ENCODE measurements around the gene CDC14A.
A peak's percentile ranks its signal among the peaks of the same experiment; 100 is the strongest.
"Not testable (repeated sequence)": the region's sequence is repeated elsewhere in the genome, so short reads cannot be mapped to it uniquely, and the experiment has no call there.

CDC14A gene

DNA sequence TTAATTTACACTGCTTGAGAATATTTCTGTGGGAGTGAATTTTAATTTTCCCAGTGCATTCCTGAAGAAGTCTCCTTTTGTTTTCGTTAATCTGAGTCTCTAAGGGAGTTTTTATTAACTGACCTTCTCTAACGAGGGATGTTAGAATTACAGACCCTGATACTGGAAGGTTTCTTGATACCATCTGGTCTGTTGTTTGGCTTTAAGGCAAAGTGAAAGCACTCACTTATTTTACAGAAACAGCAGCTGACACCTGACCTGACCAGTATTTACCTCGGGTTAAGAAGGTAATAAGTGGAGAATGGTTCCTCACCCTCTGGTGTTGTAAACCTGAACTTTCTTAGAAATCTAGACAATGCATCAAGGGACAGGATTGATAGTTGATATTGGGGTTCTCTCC lies 12.4 kb downstream of the CDC14A start:
- no peak for DNase-seq (ENCODE audit: low spot score)

DNA sequence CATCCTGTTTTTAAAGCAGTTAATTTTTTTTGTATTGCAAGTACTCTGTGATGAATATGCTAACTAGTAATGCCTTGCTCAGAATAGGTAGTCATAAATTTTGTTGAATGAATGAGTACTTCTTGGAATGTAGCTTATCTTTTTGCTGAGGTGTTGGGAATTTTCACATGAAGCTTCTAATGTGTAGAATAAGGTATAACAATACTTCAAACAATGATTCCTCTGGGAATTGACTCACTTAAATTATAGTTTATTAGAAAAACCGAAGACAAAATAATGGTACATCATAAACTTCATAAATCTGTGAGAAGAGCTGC lies 13.9 kb downstream of the CDC14A start:
- DNase-seq (ENCODE audit: low spot score): no peak

- not testable (repeated sequence) for DNase-seq (ENCODE audit: low spot score)
Measured at GRCh38 chr1:100369339-100369738, 17.0 kb downstream of the CDC14A start.

DNA sequence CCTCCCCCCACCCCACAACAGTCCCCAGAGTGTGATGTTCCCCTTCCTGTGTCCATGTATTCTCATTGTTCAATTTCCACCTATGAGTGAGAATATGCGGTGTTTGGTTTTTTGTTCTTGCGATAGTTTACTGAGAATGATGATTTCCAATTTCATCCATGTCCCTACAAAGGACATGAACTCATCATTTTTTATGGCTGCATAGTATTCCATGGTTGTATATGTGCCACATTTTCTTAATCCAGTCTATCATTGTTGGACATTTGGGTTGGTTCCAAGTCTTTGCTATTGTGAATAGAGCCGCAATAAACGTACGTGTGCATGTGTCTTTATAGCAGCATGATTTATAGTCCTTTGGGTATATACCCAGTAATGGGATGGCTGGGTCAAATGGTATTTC lies 21.6 kb downstream of the CDC14A start:
- not testable (repeated sequence) for DNase-seq (ENCODE audit: low spot score)

GRCh38 chr1:100376890-100377289 lies 24.6 kb downstream of the CDC14A start:
- not testable (repeated sequence) for DNase-seq (ENCODE audit: low spot score)

- DNase-seq (ENCODE audit: low spot score): no peak
Measured at GRCh38 chr1:100377590-100378361, 25.5 kb downstream of the CDC14A start.

- DNase-seq (ENCODE audit: low spot score): no peak
Measured at GRCh38 chr1:100378956-100379355, 26.6 kb downstream of the CDC14A start.

DNA sequence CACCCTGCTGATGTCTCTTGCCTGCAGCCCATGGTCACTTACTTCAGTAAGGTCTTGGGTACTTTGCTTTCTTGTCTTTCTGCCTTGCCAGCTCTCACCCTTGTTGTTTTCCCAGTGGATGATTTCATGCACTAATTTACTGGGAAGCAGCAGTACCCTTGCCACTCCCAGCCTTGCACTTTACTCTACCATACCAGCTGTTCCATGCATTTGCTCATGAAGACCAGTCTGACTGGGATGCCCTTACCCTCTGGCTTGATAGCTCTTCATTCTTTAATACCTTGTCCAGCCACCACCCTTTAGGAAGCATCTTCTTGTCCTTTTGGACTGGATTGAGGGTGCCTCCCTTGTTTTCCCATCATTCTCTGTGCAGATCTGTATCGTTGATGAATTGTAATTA lies 28.3 kb downstream of the CDC14A start:
- no peak for DNase-seq (ENCODE audit: low spot score)

DNA sequence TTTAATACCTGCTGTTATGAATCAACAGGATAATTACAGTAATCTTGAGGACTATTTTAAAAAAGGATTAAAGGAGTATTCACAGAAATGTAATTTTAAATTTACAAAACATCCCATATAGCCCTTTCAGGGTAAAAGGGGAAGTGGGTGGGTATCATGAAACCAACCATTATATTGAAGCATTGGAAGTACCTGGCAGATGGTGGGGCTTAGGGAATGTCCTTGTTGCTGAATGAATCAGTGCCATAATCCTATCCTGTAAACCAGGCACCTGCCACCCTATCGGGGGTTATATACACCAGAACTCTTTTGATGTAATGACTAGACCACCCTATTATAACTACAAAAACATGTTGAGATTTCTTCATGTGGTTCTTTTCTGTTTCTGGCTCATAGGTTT lies 30.4 kb downstream of the CDC14A start:
- DNase-seq (ENCODE audit: low spot score): no peak

GRCh38 chr1:100383743-100384405 lies 31.6 kb downstream of the CDC14A start:
- no peak for DNase-seq (ENCODE audit: low spot score)

- DNase-seq (ENCODE audit: low spot score): peak; percentile 30
Measured at GRCh38 chr1:100387209-100387608, 34.9 kb downstream of the CDC14A start.

- no peak for DNase-seq (ENCODE audit: low spot score)
Measured at GRCh38 chr1:100387657-100388350, 35.5 kb downstream of the CDC14A start.

DNA sequence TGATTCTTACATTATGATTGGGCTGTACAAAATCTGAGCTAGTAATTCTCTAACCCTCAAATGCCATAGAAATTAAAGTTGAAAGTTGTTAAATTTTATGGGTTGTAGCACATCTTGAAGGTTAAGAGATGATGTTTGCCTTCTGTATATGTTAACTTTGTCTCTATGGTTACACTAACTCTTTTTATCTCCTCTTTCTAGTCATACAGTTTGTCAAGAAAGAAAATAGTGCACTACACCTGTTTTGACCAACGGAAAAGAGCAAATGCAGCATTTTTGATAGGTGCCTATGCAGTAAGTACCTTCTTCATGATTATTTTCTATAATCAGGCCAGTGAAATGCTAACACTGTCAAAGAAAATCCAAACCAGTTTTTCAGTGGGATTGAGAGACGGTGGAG lies 38.2 kb downstream of the CDC14A start:
- DNase-seq (ENCODE audit: low spot score): no peak

- DNase-seq (ENCODE audit: low spot score): no peak
Measured at GRCh38 chr1:100391675-100392074, 39.4 kb downstream of the CDC14A start.

GRCh38 chr1:100392756-100393155 lies 40.5 kb downstream of the CDC14A start:
- no peak for DNase-seq (ENCODE audit: low spot score)

- no peak for DNase-seq (ENCODE audit: low spot score)
Measured at GRCh38 chr1:100394285-100394684, 42.0 kb downstream of the CDC14A start.

- no peak for DNase-seq (ENCODE audit: low spot score)
Measured at GRCh38 chr1:100395913-100396312, 43.6 kb downstream of the CDC14A start.

GRCh38 chr1:100396651-100397050 lies 44.3 kb downstream of the CDC14A start:
- DNase-seq (ENCODE audit: low spot score): no peak

DNA sequence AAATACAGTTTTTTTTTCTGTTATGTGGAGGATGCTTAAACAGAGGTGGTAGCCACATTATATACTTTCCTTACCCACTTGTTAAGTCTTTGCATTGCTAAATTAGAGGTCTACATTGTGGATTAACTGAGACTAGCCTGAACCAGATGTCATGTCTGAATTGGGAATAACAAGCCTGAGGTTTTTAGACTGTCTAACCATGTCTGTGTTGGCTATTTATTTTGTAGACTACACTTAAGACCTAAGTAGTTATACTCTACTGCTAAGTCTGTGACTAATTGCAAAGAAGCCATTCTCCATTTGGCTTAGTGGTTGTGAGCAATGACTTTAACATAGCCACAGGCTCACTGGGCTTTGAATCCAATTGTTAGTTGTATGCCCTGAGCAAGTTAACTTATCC lies 45.4 kb downstream of the CDC14A start:
- no peak for DNase-seq (ENCODE audit: low spot score)

- DNase-seq (ENCODE audit: low spot score): no peak
Measured at GRCh38 chr1:100398648-100399047, 46.3 kb downstream of the CDC14A start.

GRCh38 chr1:100400404-100400803 lies 48.1 kb downstream of the CDC14A start:
- DNase-seq (ENCODE audit: low spot score): no peak

- DNase-seq (ENCODE audit: low spot score): peak; percentile 52
Measured at GRCh38 chr1:100404821-100405220, 52.5 kb downstream of the CDC14A start.

DNA sequence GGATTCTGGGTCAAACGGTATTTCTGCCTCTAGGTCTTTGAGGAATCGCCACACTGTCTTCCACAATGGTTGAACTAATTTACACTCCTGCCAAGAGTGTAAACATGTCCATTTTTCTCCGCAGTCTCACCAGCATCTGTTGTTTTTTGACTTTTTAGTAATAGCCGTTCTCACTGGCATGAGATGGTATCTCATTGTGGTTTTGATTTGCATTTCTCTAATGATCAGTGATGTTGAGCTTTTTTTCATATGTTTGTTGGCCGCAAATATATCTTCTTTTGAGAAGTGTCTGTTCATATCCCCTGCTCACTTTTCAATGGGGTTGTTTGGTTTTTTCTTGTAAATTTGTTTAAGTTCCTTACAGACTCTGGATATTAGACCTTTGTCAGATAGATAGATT lies 53.6 kb downstream of the CDC14A start:
- DNase-seq (ENCODE audit: low spot score): not testable (repeated sequence)
